DND-41 (cell line): Measurements from ENCODE around the gene PMAIP1.

ENCODE experiments used
- ATAC-seq: fragments of 200-7000 bp; cut with Tn5 transposase; 3 replicates; pipeline ENCODE4 v1.9.1; 2021; ENCODE audit warnings: low read depth; ENCODE audit not compliant: insufficient read depth
- DNase-seq: peaks from one replicate; pipeline ENCODE4 v3.0.0-alpha.2; 2020
- H2AFZ ChIP-seq: 2 replicates; pipeline ENCODE4 v1.6.0; 2012; ENCODE audit warnings: low read depth, low read length
- H3K27ac ChIP-seq: 2 replicates; pipeline ENCODE4 v1.5.1; 2012; ENCODE audit warnings: low read length, inconsistent platforms
- H3K27me3 ChIP-seq: fragments of 200-600 bp; sonication (generic); 2 replicates; pipeline ENCODE4 v1.6.0; 2012; ENCODE audit warnings: low read length, mild to moderate bottlenecking, inconsistent platforms; ENCODE audit not compliant: insufficient read depth, poor library complexity
- H3K36me3 ChIP-seq: 2 replicates; pipeline ENCODE4 v1.5.1; 2012; ENCODE audit warnings: low read length, inconsistent platforms; ENCODE audit not compliant: insufficient read depth
- H3K4me1 ChIP-seq: 2 replicates; pipeline ENCODE4 v1.5.1; 2012; ENCODE audit warnings: mild to moderate bottlenecking, low read length; ENCODE audit not compliant: insufficient read depth
- H3K4me2 ChIP-seq: 2 replicates; pipeline ENCODE4 v1.6.0; 2012; ENCODE audit warnings: mild to moderate bottlenecking, moderate library complexity, low read length, inconsistent platforms; ENCODE audit not compliant: insufficient read depth
- H3K4me3 ChIP-seq, 2 experiments: fragments of 200-600 bp in 1 of 2; shearing (Covaris generic) in 1 of 2; 2 replicates each; pipeline ENCODE4 v1.5.1; 2012 to 2016; ENCODE audit warnings: inconsistent platforms in 2 of 2, low read length in 2 of 2, mild to moderate bottlenecking in 2 of 2, low read depth in 1 of 2, moderate library complexity in 1 of 2
- H3K79me2 ChIP-seq: 2 replicates; pipeline ENCODE4 v1.6.0; 2012; ENCODE audit warnings: low read length, inconsistent platforms; ENCODE audit not compliant: insufficient read depth
- H3K9ac ChIP-seq: 2 replicates; pipeline ENCODE4 v1.6.0; 2012; ENCODE audit warnings: low read depth, mild to moderate bottlenecking, inconsistent platforms, low read length, moderate library complexity
- H3K9me3 ChIP-seq: 2 replicates; pipeline ENCODE4 v1.5.1; 2012; ENCODE audit warnings: low read length, moderate library complexity, mild to moderate bottlenecking, inconsistent platforms; ENCODE audit not compliant: insufficient read depth, severe bottlenecking
- H4K20me1 ChIP-seq: 2 replicates; pipeline ENCODE4 v1.6.0; 2012; ENCODE audit warnings: low read length; ENCODE audit not compliant: insufficient read depth
- EZH2 ChIP-seq: IDR thresholded peaks from 3 replicates; pipeline ENCODE4 v1.6.1; 2012; ENCODE audit warnings: borderline replicate concordance, low read depth, mild to moderate bottlenecking, moderate library complexity, low read length, inconsistent platforms; ENCODE audit not compliant: severe bottlenecking
- TF ChIP-seq, protein P1 (sequence below): IDR thresholded peaks from 2 replicates; pipeline ENCODE4 v1.5.1; 2012; ENCODE audit warnings: borderline replicate concordance, low read length, moderate library complexity, mild to moderate bottlenecking; ENCODE audit not compliant: poor library complexity, severe bottlenecking; ENCODE audit errors: extremely low read depth

Gene PMAIP1

DNA sequence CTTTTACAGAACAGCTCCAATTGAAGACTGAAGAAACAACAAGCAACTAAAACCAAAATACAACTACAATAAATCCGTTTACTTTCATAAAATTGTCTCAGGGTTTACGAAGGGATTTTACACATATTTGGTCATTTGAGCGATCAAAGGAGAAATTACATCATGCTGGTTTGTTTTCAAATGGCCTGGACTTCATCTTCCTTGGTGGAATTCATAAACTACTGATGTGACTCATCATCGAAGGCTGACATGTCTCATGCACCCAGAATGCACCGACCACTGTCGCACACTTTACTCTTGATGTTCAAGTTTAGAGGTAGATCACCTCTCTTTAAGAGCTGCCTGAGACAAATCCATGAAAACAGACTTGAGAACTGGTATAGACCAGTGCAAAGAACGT is 25.6 kb upstream of the PMAIP1 start:
- Histone ChIP-seq H3K36me3 (no peaks in the 10 kb centered on the region), H3K27ac (no peak overlapping the region), H3K4me1 (peaks cover 6% of the 10 kb centered on the region; the same call in 1 of the 2 replicates), H3K4me2 (no peak overlapping the region), H4K20me1 (no peaks in the 10 kb centered on the region), H3K9me3 (no peaks in the 10 kb centered on the region), H3K9ac (no peak overlapping the region), H3K27me3 (no peaks in the 10 kb centered on the region), H2AFZ (no peak overlapping the region), H3K79me2 (no peaks in the 10 kb centered on the region), H3K4me3 (no peak overlapping the region)
- DNase-seq (no peak), ATAC-seq (no peak)
- no peak for TF ChIP-seq EZH2
- TF ChIP-seq, protein P1, sequence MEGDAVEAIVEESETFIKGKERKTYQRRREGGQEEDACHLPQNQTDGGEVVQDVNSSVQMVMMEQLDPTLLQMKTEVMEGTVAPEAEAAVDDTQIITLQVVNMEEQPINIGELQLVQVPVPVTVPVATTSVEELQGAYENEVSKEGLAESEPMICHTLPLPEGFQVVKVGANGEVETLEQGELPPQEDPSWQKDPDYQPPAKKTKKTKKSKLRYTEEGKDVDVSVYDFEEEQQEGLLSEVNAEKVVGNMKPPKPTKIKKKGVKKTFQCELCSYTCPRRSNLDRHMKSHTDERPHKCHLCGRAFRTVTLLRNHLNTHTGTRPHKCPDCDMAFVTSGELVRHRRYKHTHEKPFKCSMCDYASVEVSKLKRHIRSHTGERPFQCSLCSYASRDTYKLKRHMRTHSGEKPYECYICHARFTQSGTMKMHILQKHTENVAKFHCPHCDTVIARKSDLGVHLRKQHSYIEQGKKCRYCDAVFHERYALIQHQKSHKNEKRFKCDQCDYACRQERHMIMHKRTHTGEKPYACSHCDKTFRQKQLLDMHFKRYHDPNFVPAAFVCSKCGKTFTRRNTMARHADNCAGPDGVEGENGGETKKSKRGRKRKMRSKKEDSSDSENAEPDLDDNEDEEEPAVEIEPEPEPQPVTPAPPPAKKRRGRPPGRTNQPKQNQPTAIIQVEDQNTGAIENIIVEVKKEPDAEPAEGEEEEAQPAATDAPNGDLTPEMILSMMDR, result no peak

DNA sequence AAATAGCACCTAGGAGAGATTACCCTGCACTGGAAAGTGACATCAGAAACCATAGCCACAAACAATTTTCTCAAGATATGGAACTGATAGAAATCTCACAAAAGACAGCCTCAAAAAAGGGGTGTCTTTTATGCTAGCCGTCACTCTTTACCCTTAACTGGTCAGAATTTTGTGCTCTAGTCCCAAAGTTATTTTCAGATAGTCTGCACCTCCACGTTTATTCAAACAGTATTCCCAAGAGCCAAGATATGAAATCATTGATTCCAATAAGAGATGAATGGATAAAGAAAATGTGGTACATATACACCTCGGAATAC is 23.5 kb upstream of the PMAIP1 start:
- H3K4me1 ChIP-seq, result peaks cover 6% of the 10 kb centered on the region; the same call in 1 of the 2 replicates
- DNase-seq (no peak), ATAC-seq (no peak)
- no peak overlapping the region for H3K9ac ChIP-seq
- no peaks in the 10 kb centered on the region for H4K20me1 ChIP-seq
- no peaks in the 10 kb centered on the region for H3K36me3 ChIP-seq
- no peaks in the 10 kb centered on the region for H3K79me2 ChIP-seq
- no peaks in the 10 kb centered on the region for H3K27me3 ChIP-seq
- H3K4me2 ChIP-seq, result no peak overlapping the region
- H3K27ac ChIP-seq, result no peak overlapping the region
- H3K9me3 ChIP-seq, result no peaks in the 10 kb centered on the region
- H2AFZ ChIP-seq, result no peak overlapping the region
- H3K4me3 ChIP-seq, result no peak overlapping the region
- no peak for TF ChIP-seq EZH2
- TF ChIP-seq, protein P1, result no peak

DNA sequence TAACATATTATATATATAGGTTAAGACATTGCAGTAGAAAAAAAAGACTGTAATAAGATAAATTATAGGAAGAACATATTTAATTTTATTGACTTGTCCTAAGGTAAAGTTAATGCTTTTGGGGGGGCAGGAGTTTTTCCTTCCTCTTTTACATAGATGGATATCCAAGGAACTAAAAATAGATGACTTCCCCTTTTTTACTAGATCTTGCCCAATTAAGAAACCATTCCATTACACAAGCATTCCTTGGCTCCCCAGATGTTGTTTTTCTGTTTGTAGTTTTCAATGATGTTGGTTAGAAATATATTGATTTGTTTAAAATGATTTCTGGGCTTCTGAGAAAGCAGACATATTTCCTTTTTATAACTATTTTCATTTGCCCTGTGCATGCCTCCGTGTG is 22.4 kb upstream of the PMAIP1 start:
- TF ChIP-seq, protein P1, result no peak
- TF ChIP-seq EZH2, result no peak
- H2AFZ ChIP-seq, result no peak overlapping the region
- no peaks in the 10 kb centered on the region for H3K79me2 ChIP-seq
- H3K9ac ChIP-seq, result no peak overlapping the region
- ATAC-seq, result no peak
- H3K27me3 ChIP-seq, result no peaks in the 10 kb centered on the region
- H3K4me3 ChIP-seq, result no peak overlapping the region
- no peaks in the 10 kb centered on the region for H3K36me3 ChIP-seq
- H3K9me3 ChIP-seq, result no peaks in the 10 kb centered on the region
- H4K20me1 ChIP-seq, result no peaks in the 10 kb centered on the region
- H3K4me2 ChIP-seq, result no peak overlapping the region
- H3K4me1 ChIP-seq, result peaks cover 12% of the 10 kb centered on the region
- H3K27ac ChIP-seq, result no peak overlapping the region
- DNase-seq, result no peak

DNA sequence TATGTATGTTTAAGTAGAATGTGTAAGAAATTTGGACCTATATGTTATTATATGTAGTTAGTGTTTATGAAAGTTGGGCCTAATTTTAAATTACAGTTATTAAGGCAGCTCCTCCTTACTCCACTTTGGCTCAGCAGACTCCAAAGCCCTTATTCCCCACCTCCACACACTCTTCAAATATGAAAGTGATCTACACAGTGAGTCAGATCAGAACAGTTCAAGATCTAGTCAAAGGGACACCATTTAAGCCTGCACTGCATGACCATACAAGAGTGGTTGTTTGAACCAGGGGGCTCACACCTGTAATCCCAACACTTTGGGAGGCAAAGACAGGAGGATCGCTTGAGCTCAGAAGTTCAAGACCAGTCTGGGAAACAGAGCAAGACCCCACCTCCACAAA is 21.2 kb upstream of the PMAIP1 start:
- Histone ChIP-seq H3K4me1 (peaks cover 19% of the 10 kb centered on the region), H2AFZ (no peak overlapping the region), H3K9me3 (no peaks in the 10 kb centered on the region), H3K4me2 (no peak overlapping the region), H3K4me3 (no peak overlapping the region), H3K9ac (no peak overlapping the region), H3K36me3 (no peaks in the 10 kb centered on the region), H3K27me3 (no peaks in the 10 kb centered on the region), H3K79me2 (no peaks in the 10 kb centered on the region), H4K20me1 (no peaks in the 10 kb centered on the region), H3K27ac (no peak overlapping the region)
- no peak for TF ChIP-seq EZH2
- TF ChIP-seq, protein P1, result no peak
- no peak for DNase-seq
- no peak for ATAC-seq
